Measurements from ENCODE around the gene ICA1. TPM values are rescaled to one million over a fixed set of nuclear protein-coding genes. Genes with fewer than 3 reads are reported as not detected.

Gene ICA1
- total RNA-seq, 6 donors from 2014 or later = 19.3 to 85.4 (median 44.6) TPM

- Histone ChIP-seq H3K4me1 (no peaks in the 10 kb centered on the region), H3K36me3 (peaks cover 0 to 10% (median 2%) of the 10 kb centered on the region in 4 donors), H3K4me3 (no peak overlapping the region), H3K27me3 (no peaks in the 10 kb centered on the region), H3K27ac (no peak overlapping the region), H3K9me3 (no peaks in the 10 kb centered on the region)
- ATAC-seq (ENCODE audit: low FRiP score in 2 of 2) = no peak
- TF ChIP-seq CTCF (IDR thresholded peaks at IDR 0.05) = no peak
- no peak for TF ChIP-seq POLR2AphosphoS5 (IDR thresholded peaks at IDR 0.05)
- TF ChIP-seq POLR2A (IDR thresholded peaks at IDR 0.05) = no peak
- no peak for DNase-seq
- WGBS, 2 donors = 62 to 71% methylated on average over 1 of the region's 1 CpG
These were observed 132.7 kb downstream of the ICA1 start for GRCh38 chr7:8129318-8129659.

- TF ChIP-seq POLR2A (IDR thresholded peaks at IDR 0.05) (no peak), POLR2AphosphoS5 (IDR thresholded peaks at IDR 0.05) (no peak)
- Histone ChIP-seq H3K36me3 (peaks cover 0 to 10% (median 2%) of the 10 kb centered on the region in 4 donors), H3K27ac (no peak overlapping the region), H3K9me3 (no peaks in the 10 kb centered on the region), H3K27me3 (no peaks in the 10 kb centered on the region), H3K4me3 (no peak overlapping the region), H3K4me1 (no peaks in the 10 kb centered on the region)
- WGBS, 2 donors = 73 to 75% methylated on average over 12 of the region's 12 CpGs
- ATAC-seq (ENCODE audit: low FRiP score in 2 of 2) (no peak), DNase-seq (no peak)
These were observed 133.3 kb downstream of the ICA1 start for GRCh38 chr7:8128449-8129317.

DNA sequence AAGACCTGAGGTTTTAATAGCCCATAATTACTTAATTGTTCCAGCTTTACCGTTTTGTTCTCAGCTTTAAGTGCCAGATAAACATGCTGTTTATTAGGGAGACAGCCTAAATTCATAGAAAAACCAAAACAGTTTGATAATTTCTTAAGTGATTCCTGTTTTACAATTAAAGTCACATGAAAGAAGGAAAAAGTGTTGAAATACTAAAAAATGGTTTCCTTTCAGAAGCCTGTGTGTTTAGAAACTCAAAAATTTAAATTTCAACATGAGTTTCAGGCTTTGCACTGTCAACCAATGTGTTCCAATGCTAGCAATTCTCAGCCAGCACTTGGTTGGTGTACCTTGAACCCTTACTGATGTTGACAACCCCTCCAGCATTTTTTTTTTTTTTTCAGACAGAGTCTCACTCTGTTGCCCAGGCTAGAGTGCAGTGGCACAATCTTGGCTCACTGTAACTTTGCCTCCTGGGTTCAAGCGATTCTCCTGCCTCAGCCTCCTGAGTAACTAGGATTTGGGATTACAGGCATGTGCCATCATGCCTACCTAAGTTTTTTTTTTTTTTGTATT, 135.3 kb downstream of the ICA1 start:
- no peak for ATAC-seq (ENCODE audit: low FRiP score in 2 of 2)
- Histone ChIP-seq H3K27ac (peak overlapping the region in 1 of 4 donors; percentile 45), H3K27me3 (no peaks in the 10 kb centered on the region), H3K36me3 (peaks cover 0 to 11% (median 5%) of the 10 kb centered on the region in 4 donors), H3K4me1 (no peaks in the 10 kb centered on the region), H3K9me3 (no peaks in the 10 kb centered on the region), H3K4me3 (no peak overlapping the region)
- WGBS, 2 donors = 70 to 82% methylated on average over 2 of the region's 2 CpGs
- DNase-seq = no peak
- TF ChIP-seq POLR2AphosphoS5 (IDR thresholded peaks at IDR 0.05) (no peak), CTCF (IDR thresholded peaks at IDR 0.05) (no peak), POLR2A (IDR thresholded peaks at IDR 0.05) (no peak), EP300 (IDR thresholded peaks at IDR 0.05) (no peak)

DNA sequence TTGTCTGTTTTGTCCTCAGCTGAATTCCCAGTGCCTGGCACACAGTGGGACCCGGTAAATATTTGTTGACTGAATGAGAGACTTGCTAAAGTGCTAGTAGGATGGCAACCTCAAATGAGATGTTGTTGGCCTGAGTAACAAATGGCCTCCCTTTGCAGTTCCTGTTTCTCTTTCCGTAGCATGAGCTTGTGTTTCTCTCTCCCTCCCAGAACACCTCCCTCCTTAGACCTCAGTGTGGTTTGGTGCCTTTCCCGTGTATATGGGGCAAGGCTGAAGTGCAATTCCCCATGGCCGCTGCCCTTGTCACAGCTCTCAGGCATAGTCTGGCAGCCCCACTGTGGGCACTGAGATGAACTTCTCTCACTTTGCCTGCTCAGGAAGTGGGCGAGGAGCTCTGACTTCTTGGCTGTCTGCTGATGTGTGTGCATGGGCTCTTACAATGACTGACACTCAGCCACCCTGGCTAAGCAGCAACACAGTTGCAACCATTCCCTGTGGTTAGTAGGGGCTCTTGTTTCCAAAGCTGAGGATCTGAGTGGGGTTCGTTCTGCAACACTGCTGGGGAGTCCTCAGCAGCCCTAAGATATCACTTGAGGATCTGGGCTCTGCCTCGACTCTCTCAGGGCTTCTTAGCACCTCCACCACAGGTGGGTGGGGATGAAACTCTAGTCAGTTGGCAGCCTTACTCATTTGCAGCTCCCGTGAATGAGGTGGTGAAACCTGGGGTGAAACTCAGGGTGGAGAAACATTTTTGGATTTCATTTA, 136.1 kb downstream of the ICA1 start:
- Histone ChIP-seq H3K27me3 (no peaks in the 10 kb centered on the region), H3K9me3 (no peaks in the 10 kb centered on the region), H3K36me3 (peaks cover 0 to 11% (median 5%) of the 10 kb centered on the region in 4 donors), H3K27ac (peak overlapping the region in 3 of 4 donors; percentile 45 to 65 (median 52)), H3K4me3 (no peak overlapping the region), H3K4me1 (no peaks in the 10 kb centered on the region)
- WGBS, 2 donors = 60 to 64% methylated on average over 6 to 8 of the region's 8 CpGs
- ATAC-seq (ENCODE audit: low FRiP score in 2 of 2) = peak; percentile 50 to 68
- DNase-seq = peak in 1 of 2 donors; percentile 65
- peak in 1 of 2 donors; percentile 25 for TF ChIP-seq POLR2AphosphoS5 (IDR thresholded peaks at IDR 0.05)
- no peak for TF ChIP-seq POLR2A (IDR thresholded peaks at IDR 0.05)

DNA sequence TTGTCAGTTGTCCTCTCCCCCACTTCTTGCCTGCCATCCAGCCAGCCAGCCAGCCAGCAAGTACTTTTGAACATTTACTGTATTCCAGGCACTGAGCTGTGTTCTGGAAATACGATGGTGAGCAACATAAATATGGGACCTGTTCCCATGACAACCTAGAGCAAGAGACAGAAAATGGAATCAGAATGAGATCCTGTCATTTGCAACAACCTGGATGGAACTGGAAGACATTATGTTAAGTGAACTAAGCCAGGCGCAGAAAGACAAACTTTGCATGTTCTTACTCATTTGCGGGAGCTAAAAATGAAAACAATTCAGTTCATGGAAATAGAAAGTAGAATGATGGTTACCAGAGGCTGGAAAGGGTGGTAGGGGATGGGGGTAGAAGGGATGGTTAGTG, 140.7 kb downstream of the ICA1 start:
- 88 to 95% methylated on average over 3 of the region's 3 CpGs for WGBS, 2 donors
- no peak for DNase-seq

More for the DNA sequence above, 140.7 kb downstream of the ICA1 start:
- no peak for ATAC-seq (ENCODE audit: low FRiP score in 2 of 2)
- no peaks in the 10 kb centered on the region for H3K27me3 ChIP-seq
- H3K27ac ChIP-seq = no peak overlapping the region
- TF ChIP-seq EP300 (IDR thresholded peaks at IDR 0.05) (no peak), CTCF (IDR thresholded peaks at IDR 0.05) (no peak), POLR2AphosphoS5 (IDR thresholded peaks at IDR 0.05) (no peak), POLR2A (IDR thresholded peaks at IDR 0.05) (no peak)
- H3K9me3 ChIP-seq = no peaks in the 10 kb centered on the region
- no peak overlapping the region for H3K4me3 ChIP-seq
- H3K36me3 ChIP-seq = peaks cover 0 to 17% (median 6%) of the 10 kb centered on the region in 4 donors
- H3K4me1 ChIP-seq = no peaks in the 10 kb centered on the region
